ENCODE results near the gene GPC6.

The GPC6 gene

GRCh38 chr13:93956426-93956825 lies 729.8 kb downstream of the GPC6 start:
- no peaks in the 10 kb centered on the region for H3K36me3 Mint-ChIP-seq
- H3K9me3 Mint-ChIP-seq, result peaks cover 14% of the 10 kb centered on the region
- H3K27ac Mint-ChIP-seq, result no peak overlapping the region
- H3K4me3 Mint-ChIP-seq, result no peak overlapping the region
- H3K27me3 Mint-ChIP-seq, result no peaks in the 10 kb centered on the region
- ATAC-seq, result no peak
- no peaks in the 10 kb centered on the region for H3K4me1 Mint-ChIP-seq

DNA sequence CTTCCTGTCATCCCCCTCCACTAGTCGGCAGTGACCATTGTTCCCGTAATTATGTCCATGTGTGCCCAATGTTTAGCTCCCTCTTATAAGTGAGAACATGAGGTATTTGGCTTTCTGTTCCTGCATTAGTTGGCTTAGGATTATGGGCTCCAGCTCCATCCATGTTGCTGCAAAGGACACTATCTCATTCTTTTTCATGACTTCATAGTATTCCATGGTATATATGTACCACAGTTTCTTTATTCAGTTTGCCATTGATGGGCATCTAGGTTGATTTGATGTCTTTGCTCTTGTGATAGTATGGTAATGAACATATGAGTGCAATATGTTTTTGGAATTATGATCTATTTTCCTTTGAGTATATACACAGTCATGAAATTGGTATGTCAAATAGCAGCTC lies 730.8 kb downstream of the GPC6 start:
- Mint-ChIP-seq H3K36me3 (no peaks in the 10 kb centered on the region), H3K27me3 (no peaks in the 10 kb centered on the region)
- ATAC-seq, result no peak

GRCh38 chr13:93959796-93960533 lies 733.4 kb downstream of the GPC6 start:
- no peaks in the 10 kb centered on the region for H3K4me1 Mint-ChIP-seq
- no peak overlapping the region for H3K27ac Mint-ChIP-seq
- no peaks in the 10 kb centered on the region for H3K36me3 Mint-ChIP-seq
- no peaks in the 10 kb centered on the region for H3K27me3 Mint-ChIP-seq
- ATAC-seq, result no peak
- peaks cover 10% of the 10 kb centered on the region for H3K9me3 Mint-ChIP-seq
- no peak overlapping the region for H3K4me3 Mint-ChIP-seq

More for the DNA sequence above, 730.8 kb downstream of the GPC6 start:
- peaks cover 14% of the 10 kb centered on the region for H3K9me3 Mint-ChIP-seq
- no peak overlapping the region for H3K27ac Mint-ChIP-seq
- H3K4me3 Mint-ChIP-seq, result no peak overlapping the region
- H3K4me1 Mint-ChIP-seq, result no peaks in the 10 kb centered on the region

GRCh38 chr13:93963266-93964145 lies 736.9 kb downstream of the GPC6 start:
- Mint-ChIP-seq H3K27me3 (no peaks in the 10 kb centered on the region), H3K4me3 (no peak overlapping the region), H3K9me3 (no peaks in the 10 kb centered on the region), H3K27ac (no peak overlapping the region), H3K4me1 (no peaks in the 10 kb centered on the region), H3K36me3 (no peaks in the 10 kb centered on the region)
- no peak for ATAC-seq

DNA sequence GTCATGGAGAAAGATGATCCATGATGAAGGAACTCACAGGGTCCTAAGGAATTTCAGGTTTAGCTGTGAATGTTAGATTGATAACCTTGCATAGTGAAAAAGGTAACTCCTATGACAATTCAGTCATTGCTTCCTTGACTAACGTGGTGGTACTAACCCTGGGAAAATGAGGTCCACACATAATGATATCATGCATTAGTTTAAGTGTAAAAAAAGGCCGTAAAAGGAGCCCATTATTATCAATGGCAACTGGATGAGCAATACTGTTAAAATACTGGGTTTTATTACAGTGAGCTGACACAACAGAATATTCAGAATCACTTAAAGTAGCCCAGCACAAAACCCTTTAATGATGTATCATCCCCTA lies 737.5 kb downstream of the GPC6 start:
- no peaks in the 10 kb centered on the region for H3K27me3 Mint-ChIP-seq
- no peak for ATAC-seq

DNA sequence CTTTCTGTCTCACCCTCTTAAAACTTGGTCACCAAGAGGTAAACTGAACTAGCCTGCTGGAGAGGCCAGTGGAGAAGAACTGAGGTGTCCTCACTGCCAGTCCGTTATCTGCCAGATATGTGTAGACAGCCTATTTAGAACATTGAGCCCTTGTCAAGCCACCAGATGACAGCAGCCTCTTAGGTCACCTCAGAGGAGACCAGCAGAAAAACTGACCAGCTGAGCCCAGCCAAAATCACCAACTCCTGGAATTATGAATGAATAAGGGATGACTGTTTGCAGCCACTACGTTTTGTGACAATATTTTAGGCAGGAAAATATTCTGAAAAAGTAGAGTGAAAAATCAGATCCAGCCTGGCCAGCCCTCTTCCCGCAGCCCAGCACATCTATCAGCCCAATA lies 739.0 kb downstream of the GPC6 start:
- Mint-ChIP-seq H3K4me1 (no peaks in the 10 kb centered on the region), H3K36me3 (no peaks in the 10 kb centered on the region), H3K27ac (no peak overlapping the region), H3K27me3 (no peaks in the 10 kb centered on the region), H3K4me3 (no peak overlapping the region), H3K9me3 (no peaks in the 10 kb centered on the region)
- no peak for ATAC-seq

More for the DNA sequence above, 737.5 kb downstream of the GPC6 start:
- Mint-ChIP-seq H3K36me3 (no peaks in the 10 kb centered on the region), H3K4me3 (no peak overlapping the region), H3K27ac (no peak overlapping the region), H3K9me3 (no peaks in the 10 kb centered on the region), H3K4me1 (no peaks in the 10 kb centered on the region)

DNA sequence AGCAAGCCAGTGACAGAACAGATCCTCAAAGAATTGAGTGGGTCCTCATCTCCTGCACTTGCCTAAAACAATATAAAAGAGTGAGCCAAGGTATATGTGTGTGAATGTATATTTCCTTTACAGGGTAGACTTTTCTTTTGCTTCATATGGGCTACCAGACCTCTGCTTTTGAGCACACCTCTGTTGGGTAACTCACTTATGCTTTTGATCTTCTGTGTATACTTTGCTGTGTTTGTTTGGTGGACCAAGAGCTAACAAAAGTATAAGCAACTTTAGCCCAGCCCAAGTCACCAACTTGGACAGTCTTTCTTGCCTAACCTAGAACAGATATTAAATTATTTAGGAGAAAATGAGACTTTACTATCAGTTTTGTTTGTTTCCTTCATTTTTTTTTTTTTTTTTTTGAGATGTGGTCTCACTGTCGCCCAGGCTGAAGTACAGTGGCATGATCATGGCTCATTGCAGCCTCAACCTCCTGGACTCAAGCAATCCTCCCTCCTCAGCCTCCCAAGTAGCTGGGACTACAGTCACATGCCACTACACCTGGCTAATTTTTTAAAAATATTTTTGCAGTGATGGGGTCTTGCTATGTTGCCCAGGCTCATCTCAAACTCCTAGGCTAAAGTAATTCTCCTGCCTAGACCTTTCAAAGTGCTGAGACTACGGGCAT lies 739.8 kb downstream of the GPC6 start:
- Mint-ChIP-seq H3K36me3 (no peaks in the 10 kb centered on the region), H3K27me3 (no peaks in the 10 kb centered on the region), H3K9me3 (no peaks in the 10 kb centered on the region), H3K27ac (no peak overlapping the region), H3K4me1 (no peaks in the 10 kb centered on the region), H3K4me3 (no peak overlapping the region)
- ATAC-seq, result no peak

GRCh38 chr13:93967286-93967685 lies 740.7 kb downstream of the GPC6 start:
- Mint-ChIP-seq H3K27me3 (no peaks in the 10 kb centered on the region), H3K36me3 (no peaks in the 10 kb centered on the region), H3K9me3 (no peaks in the 10 kb centered on the region), H3K4me3 (no peak overlapping the region), H3K27ac (no peak overlapping the region), H3K4me1 (no peaks in the 10 kb centered on the region)
- no peak for ATAC-seq

DNA sequence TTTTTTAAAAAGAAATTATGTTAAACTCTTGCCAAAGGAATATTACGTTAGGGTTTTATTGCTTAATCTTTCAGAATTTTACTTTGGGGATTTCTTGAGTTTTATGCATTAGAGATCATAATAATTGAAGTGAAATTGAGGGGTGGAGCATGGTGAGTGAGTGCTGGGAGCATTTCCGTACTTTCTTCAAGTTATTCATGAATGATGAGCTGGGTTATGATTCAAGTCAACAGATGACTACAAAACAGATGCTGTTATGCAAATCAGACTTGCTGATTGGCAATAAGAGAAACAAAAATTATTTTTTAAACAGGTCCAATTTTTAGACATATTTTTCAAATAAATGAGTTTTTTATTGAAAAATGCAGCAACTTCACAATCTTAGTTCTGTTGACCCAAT lies 748.6 kb downstream of the GPC6 start:
- Mint-ChIP-seq H3K27me3 (no peaks in the 10 kb centered on the region), H3K9me3 (peaks cover 8% of the 10 kb centered on the region), H3K4me1 (no peaks in the 10 kb centered on the region), H3K4me3 (no peak overlapping the region), H3K27ac (no peak overlapping the region), H3K36me3 (no peaks in the 10 kb centered on the region)
- no peak for ATAC-seq

GRCh38 chr13:93976528-93976927 lies 749.9 kb downstream of the GPC6 start:
- Mint-ChIP-seq H3K27ac (no peak overlapping the region), H3K27me3 (no peaks in the 10 kb centered on the region), H3K4me1 (no peaks in the 10 kb centered on the region), H3K4me3 (no peak overlapping the region), H3K36me3 (no peaks in the 10 kb centered on the region), H3K9me3 (peaks cover 8% of the 10 kb centered on the region)
- ATAC-seq, result no peak

DNA sequence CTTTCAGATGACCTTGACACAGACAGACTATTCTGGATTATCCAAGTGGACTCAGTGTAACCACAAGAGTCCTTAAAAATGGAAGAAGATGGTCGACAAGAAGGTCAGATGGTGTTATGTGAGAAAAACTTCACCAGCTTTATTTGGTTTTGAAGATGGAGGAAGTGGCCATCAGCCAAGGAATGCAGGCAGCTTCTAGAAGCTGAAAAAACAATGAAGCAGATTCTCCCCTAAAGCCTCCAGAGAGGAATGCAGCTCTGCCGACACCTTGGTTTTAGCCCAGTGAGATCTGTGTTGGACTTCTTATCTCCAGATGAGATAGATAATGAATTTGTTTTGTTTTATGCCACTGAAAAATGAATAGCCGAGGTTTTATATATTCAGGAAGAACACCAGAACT lies 751.4 kb downstream of the GPC6 start:
- Mint-ChIP-seq H3K4me1 (no peaks in the 10 kb centered on the region), H3K4me3 (no peak overlapping the region)
- no peak for ATAC-seq

GRCh38 chr13:93981426-93981977 lies 754.9 kb downstream of the GPC6 start:
- Mint-ChIP-seq H3K36me3 (no peaks in the 10 kb centered on the region), H3K27ac (no peak overlapping the region), H3K9me3 (peaks cover 5% of the 10 kb centered on the region), H3K4me3 (no peak overlapping the region), H3K27me3 (no peaks in the 10 kb centered on the region), H3K4me1 (no peaks in the 10 kb centered on the region)
- no peak for ATAC-seq

More for the DNA sequence above, 751.4 kb downstream of the GPC6 start:
- Mint-ChIP-seq H3K27ac (no peak overlapping the region), H3K9me3 (peaks cover 5% of the 10 kb centered on the region), H3K36me3 (no peaks in the 10 kb centered on the region), H3K27me3 (no peaks in the 10 kb centered on the region)

DNA sequence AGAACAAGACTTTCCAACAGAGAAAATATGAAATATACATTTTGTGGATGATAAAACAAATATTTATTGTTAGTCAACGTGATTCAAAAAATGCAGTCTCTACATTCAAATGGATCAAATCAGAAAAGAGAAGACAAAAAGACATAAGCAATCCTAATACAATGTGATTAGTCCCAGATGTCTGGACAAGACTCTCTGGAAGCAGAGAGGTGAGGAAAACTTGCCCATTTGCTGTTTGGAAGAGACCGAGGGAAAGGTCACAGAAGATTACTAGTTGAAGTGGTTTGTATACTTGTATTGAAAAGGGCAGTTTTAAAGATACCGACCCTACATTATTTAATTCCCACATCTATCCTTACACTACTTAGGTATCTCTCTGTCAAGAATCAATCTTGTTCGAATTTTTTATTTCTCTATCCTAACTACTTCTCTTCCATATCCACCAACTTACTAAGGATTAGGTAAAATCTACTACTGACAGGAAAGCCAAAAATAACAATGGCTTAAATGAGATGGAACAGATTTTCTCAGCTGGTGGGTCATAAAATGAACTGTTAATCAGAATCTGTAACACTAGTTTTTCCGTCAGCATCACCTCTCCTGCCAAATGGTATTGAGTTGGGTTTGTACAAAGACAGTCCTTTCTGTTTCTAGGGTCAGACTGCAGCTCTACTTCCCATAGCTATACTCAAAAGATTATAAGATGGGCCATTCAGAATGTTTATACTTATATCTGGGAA lies 755.7 kb downstream of the GPC6 start:
- H3K9me3 Mint-ChIP-seq, result peaks cover 3% of the 10 kb centered on the region
- no peak for ATAC-seq
- H3K4me3 Mint-ChIP-seq, result no peak overlapping the region
- H3K36me3 Mint-ChIP-seq, result no peaks in the 10 kb centered on the region
- H3K27me3 Mint-ChIP-seq, result no peaks in the 10 kb centered on the region
- H3K27ac Mint-ChIP-seq, result no peak overlapping the region
- H3K4me1 Mint-ChIP-seq, result no peaks in the 10 kb centered on the region

GRCh38 chr13:93984052-93984451 lies 757.4 kb downstream of the GPC6 start:
- ATAC-seq, result no peak
- Mint-ChIP-seq H3K27ac (no peak overlapping the region), H3K36me3 (no peaks in the 10 kb centered on the region), H3K9me3 (peaks cover 5% of the 10 kb centered on the region), H3K4me1 (no peaks in the 10 kb centered on the region), H3K27me3 (no peaks in the 10 kb centered on the region), H3K4me3 (no peak overlapping the region)

- Mint-ChIP-seq H3K36me3 (no peaks in the 10 kb centered on the region), H3K9me3 (peaks cover 5% of the 10 kb centered on the region), H3K27me3 (no peaks in the 10 kb centered on the region), H3K4me1 (no peaks in the 10 kb centered on the region), H3K27ac (no peak overlapping the region), H3K4me3 (no peak overlapping the region)
- no peak for ATAC-seq
Observed at GRCh38 chr13:93984876-93985275, 758.3 kb downstream of the GPC6 start.
